RWPE1 (cell line): Measurements from ENCODE around the gene PPP2R1B.

ENCODE experiments used
- CTCF ChIA-PET: fragments of 350-600 bp; sonication (Branson Sonifier 250); formaldehyde crosslinking; extraction: SDS; loops from one replicate; lab custom pipeline; 2021; lab: Yijun Ruan, JAX
- POLR2A ChIA-PET: fragments of 400-600 bp; formaldehyde crosslinking; extraction: SDS; loops from one replicate; lab custom pipeline; 2020; ENCODE audit warnings: antibody characterized with exemption; ENCODE audit not compliant: low non-redundant PET; lab: Yijun Ruan, JAX
- DNase-seq: peaks from one replicate; pipeline ENCODE4 v3.0.0; 2012; ENCODE audit warnings: low spot score
- H3K27ac ChIP-seq: fragments of 450-650 bp; 2 replicates; pipeline ENCODE4 v1.5.1; 2017
- TF ChIP-seq, protein P1 (sequence below): fragments of 450-650 bp; conservative IDR thresholded peaks from 2 replicates; pipeline ENCODE4 v1.5.1; 2017; ENCODE audit warnings: low read depth, mild to moderate bottlenecking

The PPP2R1B gene

DNA sequence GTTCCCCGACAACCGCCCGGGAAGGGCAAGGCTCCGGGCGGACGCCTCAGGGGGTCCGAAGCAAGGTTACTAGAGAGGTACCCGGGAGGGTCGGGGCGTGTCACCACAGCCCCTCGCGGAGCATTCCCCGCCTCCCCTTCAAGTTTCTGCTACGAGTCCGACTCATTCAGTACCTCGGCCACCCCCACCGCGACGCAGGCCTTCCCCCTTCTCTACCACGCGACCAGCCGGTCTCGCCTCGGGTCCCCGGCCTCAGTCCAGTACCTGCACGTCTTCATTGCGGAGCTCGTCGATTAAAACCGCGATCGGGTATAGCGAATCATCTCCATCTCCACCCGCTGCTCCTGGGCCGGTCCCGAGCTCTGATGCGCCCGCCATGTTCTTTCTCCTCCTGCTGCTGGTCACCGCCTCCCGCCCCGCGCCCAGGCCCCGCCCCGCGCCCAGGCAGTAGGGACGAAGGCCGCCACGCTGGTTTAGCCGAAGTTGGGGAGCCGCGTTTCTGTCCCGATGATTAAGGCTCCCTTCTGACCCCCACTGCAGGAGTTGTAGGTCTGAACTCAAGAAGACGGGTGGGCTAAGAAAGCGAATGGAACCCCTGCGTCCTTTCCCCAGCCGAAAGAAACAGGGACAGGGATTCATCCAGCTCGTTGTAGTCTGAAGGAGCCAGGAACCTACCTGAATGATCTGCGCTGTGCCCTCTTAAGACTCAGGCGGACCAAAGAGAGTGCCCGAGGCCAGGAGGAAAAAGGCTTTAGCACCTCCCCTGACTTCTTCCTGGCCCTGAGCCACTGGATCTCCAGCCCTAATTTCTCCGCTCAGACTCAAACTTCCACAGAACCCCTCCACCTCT is at the start of gene PPP2R1B:
Gene PPP2R1B (minus strand): TSS at position 406 of the 850 bp plus-strand sequence. CDS start 28 bp downstream, at position 378.
- ChIA-PET POLR2A (interaction anchor here (0.5 to 1.1 kb wide), 3 partner anchors 10 to 165 kb away, joined by 3 to 4 read pairs (median 3); no protein-coding TSS in a partner anchor), CTCF (interaction anchor here (0.7 to 2.8 kb wide), 4 partner anchors 10 to 1755 kb away, joined by 3 to 13 read pairs (median 6); no protein-coding TSS in a partner anchor)
- TF ChIP-seq, protein P1, sequence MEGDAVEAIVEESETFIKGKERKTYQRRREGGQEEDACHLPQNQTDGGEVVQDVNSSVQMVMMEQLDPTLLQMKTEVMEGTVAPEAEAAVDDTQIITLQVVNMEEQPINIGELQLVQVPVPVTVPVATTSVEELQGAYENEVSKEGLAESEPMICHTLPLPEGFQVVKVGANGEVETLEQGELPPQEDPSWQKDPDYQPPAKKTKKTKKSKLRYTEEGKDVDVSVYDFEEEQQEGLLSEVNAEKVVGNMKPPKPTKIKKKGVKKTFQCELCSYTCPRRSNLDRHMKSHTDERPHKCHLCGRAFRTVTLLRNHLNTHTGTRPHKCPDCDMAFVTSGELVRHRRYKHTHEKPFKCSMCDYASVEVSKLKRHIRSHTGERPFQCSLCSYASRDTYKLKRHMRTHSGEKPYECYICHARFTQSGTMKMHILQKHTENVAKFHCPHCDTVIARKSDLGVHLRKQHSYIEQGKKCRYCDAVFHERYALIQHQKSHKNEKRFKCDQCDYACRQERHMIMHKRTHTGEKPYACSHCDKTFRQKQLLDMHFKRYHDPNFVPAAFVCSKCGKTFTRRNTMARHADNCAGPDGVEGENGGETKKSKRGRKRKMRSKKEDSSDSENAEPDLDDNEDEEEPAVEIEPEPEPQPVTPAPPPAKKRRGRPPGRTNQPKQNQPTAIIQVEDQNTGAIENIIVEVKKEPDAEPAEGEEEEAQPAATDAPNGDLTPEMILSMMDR, result no peak
- peak within 1 kb of the TSS; percentile 88 for H3K27ac ChIP-seq
- peak; percentile 90 for DNase-seq

DNA sequence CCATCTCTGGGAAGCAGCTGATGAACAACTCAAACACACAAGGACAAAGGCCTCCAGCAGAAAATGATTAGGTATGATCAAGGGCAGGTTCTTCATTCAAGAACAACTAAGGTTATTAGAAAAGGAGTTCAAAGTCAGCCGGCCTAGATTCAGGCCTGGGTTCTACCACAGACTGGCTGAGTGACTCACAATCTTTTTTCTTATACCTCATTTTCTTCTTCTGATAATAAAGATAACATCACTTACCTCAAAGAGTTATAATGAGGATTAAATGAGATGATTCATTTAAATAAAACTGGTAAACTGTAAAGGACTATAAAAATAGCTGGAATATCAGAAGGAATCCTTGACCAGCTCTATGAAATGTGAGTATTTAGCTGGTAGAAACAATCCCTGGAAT is 49.3 kb upstream of the PPP2R1B start:
- POLR2A ChIA-PET, result no interaction called here
- CTCF ChIA-PET, result no interaction called here
- TF ChIP-seq, protein P1, result no peak
- no peak for DNase-seq
- no peak overlapping the region for H3K27ac ChIP-seq

DNA sequence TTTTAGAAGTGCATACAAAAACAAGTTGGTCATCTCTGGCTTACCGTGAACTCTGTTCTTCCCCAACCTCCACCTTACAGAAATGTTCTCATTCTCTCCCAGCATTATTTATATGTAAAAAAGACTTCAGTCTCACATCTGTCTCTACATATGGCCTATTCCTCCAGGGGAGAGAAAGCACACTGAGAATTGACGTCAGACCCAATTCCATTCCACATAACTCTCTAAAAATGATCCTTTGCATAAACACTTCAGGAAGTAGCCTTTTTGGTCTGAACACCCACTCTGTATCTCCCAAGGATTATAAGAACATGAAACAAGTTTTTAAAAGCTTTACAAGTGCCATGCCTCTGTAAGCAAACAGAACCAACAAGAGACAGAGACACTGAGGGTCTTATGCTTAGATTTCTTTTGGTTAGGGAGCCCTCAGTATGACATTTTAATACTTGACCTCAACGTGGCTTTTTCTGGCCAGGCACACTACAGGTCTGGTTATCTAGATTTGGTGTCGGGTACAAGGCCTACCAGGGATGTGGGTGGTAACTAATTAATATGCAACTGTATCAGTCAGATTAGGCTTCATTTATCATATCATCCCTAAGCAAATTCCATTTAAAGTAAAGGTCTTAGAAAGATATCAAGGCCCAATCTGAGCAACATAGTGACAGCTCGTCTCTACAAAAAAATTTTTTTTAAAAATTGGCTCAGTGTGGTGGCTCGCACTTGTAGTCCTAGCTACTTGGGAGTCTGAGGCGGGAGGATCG is 48.5 kb upstream of the PPP2R1B start:
- no peak overlapping the region for H3K27ac ChIP-seq
- no peak for DNase-seq
- POLR2A ChIA-PET, result no interaction called here
- CTCF ChIA-PET, result no interaction called here
- TF ChIP-seq, protein P1, result no peak

DNA sequence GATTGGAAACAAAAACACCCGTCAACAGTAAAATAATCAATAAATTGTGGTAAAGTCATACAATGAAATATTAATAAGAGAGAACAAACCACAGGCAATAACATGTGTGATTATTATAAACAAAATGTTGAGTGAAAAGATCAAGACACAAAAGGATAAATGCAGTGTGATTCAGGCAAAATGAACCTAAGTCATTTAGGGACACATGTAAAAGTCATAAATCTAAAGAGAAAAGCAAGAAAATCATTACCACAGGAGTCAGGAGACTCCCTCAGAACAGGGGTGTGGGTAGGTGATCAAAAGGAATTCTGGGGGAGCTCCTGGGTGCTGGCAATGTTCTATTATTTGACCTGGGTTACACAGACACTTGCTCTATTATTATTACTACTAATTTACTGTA is 47.9 kb upstream of the PPP2R1B start:
- TF ChIP-seq, protein P1, result no peak
- H3K27ac ChIP-seq, result no peak overlapping the region
- ChIA-PET POLR2A (no interaction called here), CTCF (no interaction called here)
- no peak for DNase-seq

DNA sequence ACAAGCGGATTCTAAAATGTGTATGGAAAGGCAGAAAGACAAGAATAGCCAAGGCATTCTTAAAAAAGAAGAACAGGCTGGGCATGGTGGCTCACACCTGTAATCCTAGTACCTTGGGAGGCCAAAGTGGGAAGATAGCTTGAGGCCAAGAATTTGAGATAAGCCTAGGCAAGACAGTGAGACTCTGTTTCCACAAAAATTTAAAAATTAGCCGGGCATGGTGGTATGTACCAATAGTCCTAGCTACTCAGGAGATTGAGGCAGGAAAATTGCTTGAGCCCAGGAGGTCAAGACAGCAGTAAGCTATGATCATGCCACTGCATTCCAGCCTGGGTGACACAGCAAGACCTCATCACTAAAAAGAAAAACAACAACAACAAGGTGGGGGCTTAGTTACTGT is 46.0 kb upstream of the PPP2R1B start:
- H3K27ac ChIP-seq, result no peak overlapping the region
- CTCF ChIA-PET, result interaction anchor here (0.9 to 1.3 kb wide), 3 partner anchors 12 to 211 kb away, joined by 3 read pairs; no protein-coding TSS in a partner anchor
- TF ChIP-seq, protein P1, result no peak
- POLR2A ChIA-PET, result no interaction called here
- no peak for DNase-seq

DNA sequence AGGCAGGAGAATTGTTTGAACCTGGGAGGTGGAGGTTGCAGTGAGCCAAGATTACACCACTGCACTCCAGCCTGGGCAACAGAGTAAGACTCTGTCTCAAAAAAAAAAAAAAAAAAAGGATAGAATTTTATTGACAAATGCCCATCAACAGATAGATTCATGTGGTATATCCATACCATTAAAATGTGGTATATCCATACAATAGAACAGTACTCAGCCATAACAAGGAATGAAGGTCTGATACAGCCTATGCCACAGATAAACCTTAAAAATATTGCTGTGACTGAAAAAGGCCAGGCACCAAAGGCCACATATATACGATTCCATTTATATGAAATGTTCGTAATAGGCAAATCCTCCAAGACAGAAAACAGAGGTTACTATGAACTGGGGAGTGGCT is 45.3 kb upstream of the PPP2R1B start:
- no peak for DNase-seq
- ChIA-PET POLR2A (no interaction called here), CTCF (no interaction called here)
- TF ChIP-seq, protein P1, result no peak
- no peak overlapping the region for H3K27ac ChIP-seq
